Heart left ventricle (tissue), 13 donors: ENCODE data around the gene MAMDC2.

Experiments used
- CTCF ChIP-seq, 12 donors: fragments of 200-600 bp; sonication (generic) in 4 of 12; IDR thresholded peaks; one replicate each; pipeline versions ENCODE4 v1.5.0 to v1.8.0; 2018 to 2022; ENCODE audit warnings: antibody characterized with exemption in 12 of 12, mild to moderate bottlenecking in 5 of 12
- POLR2A ChIP-seq, 2 donors: fragments of 450-650 bp; IDR thresholded peaks; one replicate each; pipeline ENCODE4 v1.6.1; 2017; ENCODE audit warnings: antibody characterized with exemption in 2 of 2, mild to moderate bottlenecking in 2 of 2, moderate library complexity in 2 of 2
- donor health status: ischemic (EF 13 %, LVEDD 7.1; RV severe dilation, severe dysfunction).
- donor health status: DM: no; HTN: yes; CAD: no.
- donor health status: DM: no; HTN: no; CAD: no.
- donor health status: ischemic (EF 25% LVEDD 6.9; RV normal size, moderate dysfunction).
- donor health status: ischemic (EF 25% LVEDD 5.7; RV mildly dilated, moderate dysfunction).
- donor health status: ischemic (EF 35%, LVEDD 5.7; RV mildly dilated, moderate dysfunction).
- donor health status: nonischemic (EF 11% LVEDD 7.7; RV severe dilation, severe dysfunction).
- donor health status: DM: yes; HTN: yes; CAD: no.
- donor health status: PGD.
- donor health status: ischemic (EF 29% LVEDD 5.4; RV normal size, mild dysfunction).
- donor health status: nonischemic (EF 23%, LVEDD 6.1; RV moderate dilation, normal function).

- TF ChIP-seq CTCF (IDR thresholded peaks at IDR 0.05) (no peak), POLR2A (IDR thresholded peaks at IDR 0.05) (no peak)
Measured at GRCh38 chr9:70222354-70222753, 178.7 kb downstream of the MAMDC2 start.
